IMR-90 (cell line): Measurements from ENCODE around the gene RHOF. TPM values are rescaled to one million over a fixed set of nuclear protein-coding genes. Genes with fewer than 3 reads are reported as not detected.

Experiments used
- ATAC-seq: fragments of 200-7000 bp; cut with Tn5 transposase; 2 replicates; pipeline ENCODE4 v1.9.1; 2020; ENCODE audit warnings: low read depth, mild to moderate bottlenecking, moderate library complexity
- BruUV-seq: library from RNA; stranded (reverse); fragments of 400-500 nt; replicated peaks from 2 replicates; lab custom pipeline; 2021; lab: Mats Ljungman, UMichigan
- CTCF ChIA-PET: fragments of 300-600 bp; formaldehyde crosslinking; extraction: SDS; loops from one replicate; lab custom pipeline; 2021; ENCODE audit warnings: antibody characterized with exemption; lab: Yijun Ruan, JAX
- POLR2A ChIA-PET: fragments of 300-600 bp; sonication (Branson Sonifier 250); formaldehyde crosslinking; loops from one replicate; lab custom pipeline; 2022; ENCODE audit warnings: antibody characterized with exemption; ENCODE audit not compliant: unreplicated experiment; lab: Charles Lee
- DNase-seq: peaks from one replicate; pipeline ENCODE4 v3.0.0; 2013
- H2AFZ ChIP-seq: replicated peaks from 2 replicates; pipeline ENCODE3; 2013; ENCODE audit warnings: low read length, mild to moderate bottlenecking; ENCODE audit not compliant: poor library complexity
- H2AK5ac ChIP-seq: 2 replicates; pipeline ENCODE4 v1.6.1; 2013; ENCODE audit warnings: low read depth, low read length, inconsistent platforms
- H2AK9ac ChIP-seq: replicated peaks from 2 replicates; pipeline ENCODE3; 2013; ENCODE audit warnings: mild to moderate bottlenecking, low read depth, low read length, moderate library complexity; ENCODE audit not compliant: poor library complexity
- H2BK120ac ChIP-seq: 2 replicates; pipeline ENCODE4 v1.6.1; 2013; ENCODE audit warnings: low read depth, low read length, inconsistent platforms
- H2BK15ac ChIP-seq: 3 replicates; pipeline ENCODE4 v1.6.1; 2013; ENCODE audit warnings: low read depth, low read length, inconsistent platforms
- H2BK20ac ChIP-seq: 2 replicates; pipeline ENCODE4 v1.6.1; 2013; ENCODE audit warnings: low read depth, mild to moderate bottlenecking, inconsistent platforms, low read length, moderate library complexity
- H2BK5ac ChIP-seq: 2 replicates; pipeline ENCODE4 v1.6.1; 2013; ENCODE audit warnings: mild to moderate bottlenecking, low read depth, low read length, inconsistent platforms; ENCODE audit not compliant: poor library complexity, severe bottlenecking
- H3K14ac ChIP-seq: replicated peaks from 2 replicates; pipeline ENCODE4 v1.6.1; 2013; ENCODE audit warnings: low read depth, low read length, inconsistent platforms
- H3K18ac ChIP-seq: 2 replicates; pipeline ENCODE4 v1.6.1; 2013; ENCODE audit warnings: low read depth, low read length, control low read depth
- H3K23ac ChIP-seq: 2 replicates; pipeline ENCODE4 v1.6.1; 2013; ENCODE audit warnings: low read depth, low read length, inconsistent platforms
- H3K27ac ChIP-seq: 2 replicates; pipeline ENCODE4 v1.5.1; 2013; ENCODE audit warnings: mild to moderate bottlenecking, control low read depth, low read length; ENCODE audit not compliant: insufficient read depth
- H3K27me3 ChIP-seq: 2 replicates; pipeline ENCODE4 v1.6.1; 2013; ENCODE audit warnings: low read length; ENCODE audit not compliant: control insufficient read depth, insufficient read depth
- H3K36me3 ChIP-seq: 2 replicates; pipeline ENCODE4 v1.6.1; 2013; ENCODE audit warnings: low read length, mixed read lengths; ENCODE audit not compliant: control insufficient read depth, insufficient read depth
- H3K4ac ChIP-seq: 2 replicates; pipeline ENCODE4 v1.6.1; 2013; ENCODE audit warnings: low read depth, low read length, inconsistent platforms
- H3K4me1 ChIP-seq: 2 replicates; pipeline ENCODE4 v1.6.1; 2013; ENCODE audit warnings: low read length, mixed read lengths; ENCODE audit not compliant: control insufficient read depth, insufficient read depth
- H3K4me2 ChIP-seq: 2 replicates; pipeline ENCODE4 v1.6.1; 2013; ENCODE audit warnings: low read depth, mild to moderate bottlenecking, control low read depth, low read length, moderate library complexity
- H3K4me3 ChIP-seq: 2 replicates; pipeline ENCODE4 v1.5.1; 2013; ENCODE audit warnings: low read depth, mild to moderate bottlenecking, control low read depth, low read length, moderate library complexity; ENCODE audit not compliant: insufficient read depth
- H3K56ac ChIP-seq: 2 replicates; pipeline ENCODE4 v1.6.1; 2013; ENCODE audit warnings: low read length, inconsistent platforms; ENCODE audit not compliant: insufficient read depth; ENCODE audit errors: extremely low read depth
- H3K79me1 ChIP-seq, 2 experiments: 2 replicates each; pipeline ENCODE4 v1.6.1; 2013; ENCODE audit warnings: low read length in 2 of 2, inconsistent platforms in 1 of 2, low read depth in 1 of 2
- H3K9ac ChIP-seq: 2 replicates; pipeline ENCODE4 v1.6.1; 2013; ENCODE audit warnings: low read depth, low read length, control low read depth
- H3K9me1 ChIP-seq: 2 replicates; pipeline ENCODE4 v1.6.1; 2013; ENCODE audit warnings: low read length, inconsistent platforms; ENCODE audit not compliant: insufficient read depth
- H3K9me3 ChIP-seq: 2 replicates; pipeline ENCODE4 v1.6.1; 2013; ENCODE audit warnings: low read length; ENCODE audit not compliant: control insufficient read depth, insufficient read depth
- H4K20me1 ChIP-seq: 2 replicates; pipeline ENCODE4 v1.6.1; 2013; ENCODE audit warnings: low read length, inconsistent platforms; ENCODE audit not compliant: insufficient read depth
- H4K5ac ChIP-seq: 2 replicates; pipeline ENCODE4 v1.6.1; 2013; ENCODE audit warnings: mild to moderate bottlenecking, low read depth, low read length, control low read depth
- H4K8ac ChIP-seq, 2 experiments: 2 replicates each; pipeline ENCODE4 v1.6.1; 2013; ENCODE audit warnings: low read depth in 2 of 2, low read length in 2 of 2, control low read depth in 1 of 2, inconsistent platforms in 1 of 2
- H4K91ac ChIP-seq: 2 replicates; pipeline ENCODE4 v1.6.1; 2013; ENCODE audit warnings: low read depth, low read length, inconsistent platforms; ENCODE audit not compliant: insufficient read depth
- BHLHE40 ChIP-seq: fragments of 150-350 bp; IDR thresholded peaks from 2 replicates; pipeline ENCODE4 v1.6.1; 2016; ENCODE audit warnings: mild to moderate bottlenecking, low read depth, low read length
- CHD1 ChIP-seq: IDR thresholded peaks from 2 replicates; pipeline ENCODE4 v1.6.1; 2012; ENCODE audit warnings: low read depth, low read length, improper control_type of control experiment
- CTCF ChIP-seq: conservative IDR thresholded peaks from 2 replicates; pipeline ENCODE4 v1.5.1; 2012; ENCODE audit warnings: mild to moderate bottlenecking, low read depth, low read length, improper control_type of control experiment
- FOS ChIP-seq: fragments of 150-350 bp; IDR thresholded peaks from 2 replicates; pipeline ENCODE4 v1.6.1; 2016; ENCODE audit warnings: low read depth, low read length
- MAFK ChIP-seq: IDR thresholded peaks from 2 replicates; pipeline ENCODE4 v1.6.1; 2012; ENCODE audit warnings: low read depth, low read length, improper control_type of control experiment
- MAZ ChIP-seq: IDR thresholded peaks from 2 replicates; pipeline ENCODE4 v1.6.1; 2012; ENCODE audit warnings: low read depth, mild to moderate bottlenecking, low read length, improper control_type of control experiment, moderate library complexity, borderline replicate concordance
- NFE2L2 ChIP-seq: fragments of 150-350 bp; IDR thresholded peaks from 2 replicates; pipeline ENCODE4 v1.6.1; 2016; ENCODE audit warnings: low read depth, mild to moderate bottlenecking, low read length
- POLR2A ChIP-seq: IDR thresholded peaks from 2 replicates; pipeline ENCODE4 v1.6.1; 2012; ENCODE audit warnings: mild to moderate bottlenecking, low read depth, low read length
- RAD21 ChIP-seq: IDR thresholded peaks from 2 replicates; pipeline ENCODE4 v1.6.1; 2012; ENCODE audit warnings: low read length, improper control_type of control experiment
- RCOR1 ChIP-seq: IDR thresholded peaks from 2 replicates; pipeline ENCODE4 v1.6.1; 2012; ENCODE audit warnings: mild to moderate bottlenecking, low read length, improper control_type of control experiment; ENCODE audit not compliant: insufficient replicate concordance
- RFX5 ChIP-seq: IDR thresholded peaks from 2 replicates; pipeline ENCODE4 v1.8.0; 2012; ENCODE audit warnings: low read depth, mild to moderate bottlenecking, low read length, moderate library complexity
- SMC3 ChIP-seq: fragments of 150-350 bp; IDR thresholded peaks from 2 replicates; pipeline ENCODE4 v1.6.1; 2016; ENCODE audit warnings: low read depth, mild to moderate bottlenecking, antibody characterized with exemption, low read length, moderate library complexity
- WGBS, 2 experiments: methylation state at CpG; one replicate each; pipeline versions ENCODE4 v1.1.5 to v1.1.7; 2013; ENCODE audit warnings: missing lambda C conversion rate in 2 of 2; ENCODE audit not compliant: insufficient read length in 1 of 2; ENCODE audit errors: extremely low coverage in 2 of 2; 5-methylcytosine and 5-hydroxymethylcytosine counted together
- dilution Hi-C: fragments of 300-500 bp; cut with HindIII; formaldehyde crosslinking; loops from one replicate; pipeline ENCODE4 v1.14.3; 2018; ENCODE audit warnings: low sequenced_read_pairs; ENCODE audit not compliant: unreplicated experiment
- in situ Hi-C: fragments of 300-500 bp; cut with MboI; formaldehyde crosslinking; loops from 3 replicates; pipeline ENCODE4 v1.14.3; 2019; ENCODE audit warnings: low sequenced_read_pairs, inconsistent platforms, mixed read lengths
- intact Hi-C: fragments of 100-400 bp; cut with micrococcal nuclease; formaldehyde crosslinking; loops from 2 replicates; pipeline ENCODE4 v1.10.0; 2022
- polyA plus RNA-seq, 3 experiments: library from polyadenylated mRNA; depleted of rRNA; stranded (reverse); fragments of >200 nt; gene quantifications; 2 replicates each; pipeline ENCODE4 v1.2.3, GENCODE V29; 2012; ENCODE audit warnings: low replicate concordance in 1 of 3
- total RNA-seq: library from RNA; depleted of rRNA; stranded (reverse); fragments of >200 nt; gene quantifications from 2 replicates; pipeline ENCODE4 v1.2.3, GENCODE V29; 2012
- TF ChIP-seq, protein P1 (sequence below): fragments of 150-350 bp; IDR thresholded peaks from 2 replicates; pipeline ENCODE4 v1.6.1; 2016; ENCODE audit warnings: low read depth, mild to moderate bottlenecking, low read length, moderate library complexity, borderline replicate concordance
- TF ChIP-seq, protein P2 (sequence below): fragments of 150-350 bp; IDR thresholded peaks from 2 replicates; pipeline ENCODE4 v1.6.1; 2017; ENCODE audit warnings: mild to moderate bottlenecking, antibody characterized with exemption, low read length, low read depth

RHOF gene
- total and polyA plus RNA-seq, 2 of the 4 experiments (the other 2 are of a cell fraction) = 3.0 to 5.1 TPM

DNA sequence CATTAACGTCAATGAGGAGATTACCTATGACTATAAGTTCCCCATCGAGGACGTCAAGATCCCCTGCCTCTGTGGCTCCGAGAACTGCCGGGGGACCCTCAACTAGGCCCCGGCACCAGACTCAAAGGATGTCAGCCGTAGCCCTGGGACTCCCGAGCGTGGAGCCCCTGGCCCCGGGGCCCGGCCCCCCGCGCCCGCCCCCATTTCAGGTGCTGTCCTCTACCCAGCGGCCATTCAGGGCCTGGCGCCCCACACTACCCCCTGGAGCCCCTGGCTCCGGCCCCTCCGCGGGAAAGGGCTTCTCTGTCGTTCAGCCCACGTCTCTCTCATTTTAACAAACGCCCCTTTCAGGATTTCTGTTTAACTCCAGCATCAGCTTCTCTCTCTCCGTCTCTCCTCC lies 36.6 kb upstream of the RHOF start:
- dilution Hi-C loops = no loop called here
- peaks cover 53% of the 10 kb centered on the region for H3K36me3 ChIP-seq
- no peak overlapping the region for H2BK15ac ChIP-seq
- intact Hi-C loops = no loop called here
- H2BK20ac ChIP-seq = no peak overlapping the region
- H2BK120ac ChIP-seq = no peak overlapping the region
- no peaks in the 10 kb centered on the region for H3K9me1 ChIP-seq
- no peak overlapping the region for H2AK5ac ChIP-seq
- peaks cover 6% of the 10 kb centered on the region; the same call in 1 of the 2 replicates for H4K20me1 ChIP-seq
- H3K18ac ChIP-seq = no peak overlapping the region
- H3K4me3 ChIP-seq = no peak overlapping the region
- no peak overlapping the region for H3K56ac ChIP-seq
- no TSS peak for BruUV-seq
- no peak overlapping the region for H2AFZ ChIP-seq
- no peak overlapping the region for H3K23ac ChIP-seq
- whole genome bisulfite sequencing, 2 experiments = 89% methylated on average over 18 of the region's 23 CpGs; no CpG with 5 or more reads in 1 of the 2 experiments
- in situ Hi-C loops = no loop called here
- H2AK9ac ChIP-seq = no peak overlapping the region
- H4K5ac ChIP-seq = no peak overlapping the region
- H4K8ac ChIP-seq = no peak overlapping the region
- H3K27me3 ChIP-seq = no peaks in the 10 kb centered on the region
- CTCF ChIA-PET = no interaction called here
- H3K27ac ChIP-seq = no peak overlapping the region
- H4K91ac ChIP-seq = no peak overlapping the region
- no peaks in the 10 kb centered on the region for H3K4me1 ChIP-seq
- DNase-seq (no peak), ATAC-seq (no peak)
- H3K4me2 ChIP-seq = no peak overlapping the region
- no peaks in the 10 kb centered on the region for H3K9me3 ChIP-seq
- no peak overlapping the region for H2BK5ac ChIP-seq
- TF ChIP-seq RFX5 (no peak), POLR2A (no peak), NFE2L2 (no peak), MAZ (no peak), BHLHE40 (no peak), FOS (no peak), RAD21 (no peak), CTCF (no peak), CHD1 (no peak), SMC3 (no peak), RCOR1 (no peak), MAFK (no peak)
- TF ChIP-seq, protein P1, sequence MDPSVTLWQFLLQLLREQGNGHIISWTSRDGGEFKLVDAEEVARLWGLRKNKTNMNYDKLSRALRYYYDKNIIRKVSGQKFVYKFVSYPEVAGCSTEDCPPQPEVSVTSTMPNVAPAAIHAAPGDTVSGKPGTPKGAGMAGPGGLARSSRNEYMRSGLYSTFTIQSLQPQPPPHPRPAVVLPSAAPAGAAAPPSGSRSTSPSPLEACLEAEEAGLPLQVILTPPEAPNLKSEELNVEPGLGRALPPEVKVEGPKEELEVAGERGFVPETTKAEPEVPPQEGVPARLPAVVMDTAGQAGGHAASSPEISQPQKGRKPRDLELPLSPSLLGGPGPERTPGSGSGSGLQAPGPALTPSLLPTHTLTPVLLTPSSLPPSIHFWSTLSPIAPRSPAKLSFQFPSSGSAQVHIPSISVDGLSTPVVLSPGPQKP = no peak
- TF ChIP-seq, protein P2, sequence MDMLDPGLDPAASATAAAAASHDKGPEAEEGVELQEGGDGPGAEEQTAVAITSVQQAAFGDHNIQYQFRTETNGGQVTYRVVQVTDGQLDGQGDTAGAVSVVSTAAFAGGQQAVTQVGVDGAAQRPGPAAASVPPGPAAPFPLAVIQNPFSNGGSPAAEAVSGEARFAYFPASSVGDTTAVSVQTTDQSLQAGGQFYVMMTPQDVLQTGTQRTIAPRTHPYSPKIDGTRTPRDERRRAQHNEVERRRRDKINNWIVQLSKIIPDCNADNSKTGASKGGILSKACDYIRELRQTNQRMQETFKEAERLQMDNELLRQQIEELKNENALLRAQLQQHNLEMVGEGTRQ = no peak
- H3K4ac ChIP-seq = no peak overlapping the region
- no peak overlapping the region for H3K9ac ChIP-seq
- H3K14ac ChIP-seq = no peak overlapping the region
- peaks cover 13 to 32% of the 10 kb centered on the region in 2 experiments for H3K79me1 ChIP-seq
- POLR2A ChIA-PET = no interaction called here
